GM21367 (cell line): ENCODE measurements around the gene DUS3L.
A peak's percentile ranks its signal among the peaks of the same experiment; 100 is the strongest.

Experiments
- ATAC-seq: cut with Tn5 transposase; IDR thresholded peaks from one replicate; pipeline ENCODE4 v1.9.1; 2021; ENCODE audit not compliant: unreplicated experiment

The DUS3L gene

DNA sequence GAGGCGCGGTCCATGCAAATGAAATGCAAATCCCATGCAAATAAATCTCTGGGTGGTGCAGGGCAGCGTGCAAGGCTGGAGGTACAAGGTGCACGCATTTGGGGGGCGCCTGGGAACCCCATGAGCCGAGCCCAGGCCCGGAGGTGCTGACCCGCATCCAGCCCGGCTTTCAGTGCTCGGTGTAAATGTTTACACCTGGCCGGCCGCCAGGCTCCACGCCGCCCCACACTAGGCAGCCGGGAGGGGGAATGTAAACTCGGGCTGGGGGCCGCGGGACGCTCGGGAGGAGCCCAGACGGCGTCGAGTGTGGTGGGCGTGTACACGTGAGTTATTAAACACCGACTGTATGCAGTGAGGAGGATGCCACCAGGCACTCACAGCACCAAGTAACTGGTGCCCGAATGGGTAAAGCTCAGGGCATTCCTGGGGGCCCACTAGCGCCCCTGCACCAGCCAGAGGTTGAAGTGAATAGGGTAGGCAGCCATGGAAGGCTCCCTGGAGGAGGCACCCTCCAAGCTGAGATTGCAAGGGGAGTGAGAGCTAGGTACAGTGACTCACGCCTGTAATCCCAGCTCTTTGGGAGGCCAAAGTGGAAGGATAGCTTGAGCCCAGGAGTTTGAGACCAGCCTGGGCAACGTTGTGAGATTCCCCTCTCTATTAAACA, 31.4 kb upstream of the DUS3L start:
- ATAC-seq = no peak

GRCh38 chr19:5821521-5822180, 30.7 kb upstream of the DUS3L start:
- no peak for ATAC-seq

DNA sequence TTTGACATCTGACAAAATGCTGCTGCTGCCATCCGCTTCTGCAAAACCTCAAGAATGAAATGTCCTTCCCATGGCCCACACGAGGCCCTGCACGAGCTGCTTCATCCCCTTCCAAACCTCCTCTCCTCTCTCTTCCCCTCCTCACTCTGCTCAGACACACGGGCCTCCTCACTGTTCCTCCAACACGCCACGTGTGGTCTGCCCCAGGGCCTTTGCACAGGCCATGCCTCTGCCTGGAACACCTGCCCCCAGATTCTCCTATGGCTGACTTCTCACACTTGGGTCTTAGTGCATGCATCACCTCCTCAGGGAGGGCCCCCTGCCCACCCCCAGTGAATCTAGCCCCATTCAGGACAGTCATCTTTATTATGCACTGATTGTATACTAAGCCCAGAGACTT, 29.8 kb upstream of the DUS3L start:
- ATAC-seq = no peak

- no peak for ATAC-seq
Observed at GRCh38 chr19:5818594-5818993, 27.6 kb upstream of the DUS3L start.

DNA sequence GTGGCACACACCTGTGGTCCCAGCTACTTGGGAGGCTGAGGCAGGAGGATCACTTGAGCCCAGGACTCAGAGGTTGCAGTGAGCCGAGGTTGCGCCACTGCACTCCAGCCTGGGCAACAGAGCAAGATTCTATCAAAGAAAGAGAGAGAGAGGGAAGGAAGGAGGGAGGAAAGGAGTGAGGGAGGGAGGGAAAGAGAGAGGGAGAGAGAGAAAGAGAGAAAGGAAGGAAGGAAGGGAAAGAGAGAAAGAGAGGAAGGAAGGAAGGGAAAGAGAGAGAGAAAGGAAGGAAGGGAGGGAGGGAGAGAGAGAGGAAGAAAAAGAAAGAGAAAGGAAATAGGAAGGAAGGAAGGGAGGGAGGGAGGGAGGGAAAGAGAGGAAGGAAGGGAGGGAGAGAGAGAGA, 26.3 kb upstream of the DUS3L start:
- no peak for ATAC-seq

DNA sequence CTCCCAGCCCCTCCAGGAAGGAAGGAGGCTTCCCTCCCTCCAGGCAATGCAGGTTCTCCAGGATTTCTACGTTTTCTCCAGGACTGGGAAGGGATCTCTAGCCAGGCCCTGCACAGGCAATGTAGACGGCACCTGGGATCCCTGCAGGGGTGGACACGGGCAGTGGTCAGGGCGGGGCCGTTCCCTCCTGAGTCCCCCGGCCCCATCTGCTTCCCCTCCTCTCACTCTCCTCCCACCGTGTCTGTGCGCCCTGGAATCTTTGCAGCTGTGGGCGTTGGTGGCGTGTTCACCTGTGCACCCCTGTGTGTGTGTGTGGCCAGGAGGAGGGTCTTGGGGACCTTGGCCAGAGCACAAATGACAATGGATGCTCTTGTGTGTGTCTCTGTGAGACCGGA, 23.9 kb upstream of the DUS3L start:
- no peak for ATAC-seq

DNA sequence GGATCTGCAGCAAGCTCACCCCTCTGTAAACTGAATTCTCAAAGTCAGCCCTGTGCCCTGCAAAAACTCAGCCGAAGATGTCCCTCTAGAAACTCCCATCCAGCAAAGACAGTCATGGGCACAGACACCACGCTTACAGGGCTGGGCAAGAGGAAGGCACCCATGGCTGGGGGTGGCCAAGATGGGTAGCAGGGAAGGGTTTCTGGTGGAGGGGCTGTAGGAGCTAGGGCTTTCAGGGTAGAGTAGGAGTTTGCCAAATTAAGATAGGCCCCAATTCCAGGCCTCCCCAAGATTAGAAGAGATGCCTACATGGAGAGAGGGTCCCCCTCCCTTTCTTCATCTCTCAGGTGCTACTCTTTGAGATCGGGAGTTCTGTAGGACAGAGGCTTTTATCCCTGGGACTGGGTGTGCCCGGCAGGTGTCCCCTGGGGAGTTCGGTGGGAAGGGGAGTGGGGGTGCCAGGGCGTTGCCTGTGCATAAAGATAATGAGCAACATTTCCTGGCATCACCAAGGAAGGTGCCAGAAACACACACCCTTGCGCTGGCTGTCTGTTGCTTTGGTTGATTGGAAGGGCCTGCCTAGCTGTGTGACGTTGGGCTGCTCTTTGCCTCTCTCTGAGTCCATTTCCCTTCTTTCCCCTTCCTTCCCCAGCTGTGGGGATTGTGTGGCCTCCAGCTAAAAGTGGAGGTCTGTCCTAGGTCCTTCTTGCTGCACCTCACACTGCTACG, 23.3 kb upstream of the DUS3L start:
- no peak for ATAC-seq

GRCh38 chr19:5811117-5811516, 20.2 kb upstream of the DUS3L start:
- no peak for ATAC-seq

- ATAC-seq = no peak
Observed at GRCh38 chr19:5809469-5809868, 18.5 kb upstream of the DUS3L start.

- no peak for ATAC-seq
Observed at GRCh38 chr19:5809053-5809452, 18.1 kb upstream of the DUS3L start.

GRCh38 chr19:5808120-5808816, 17.3 kb upstream of the DUS3L start:
- ATAC-seq = no peak

- no peak for ATAC-seq
Observed at GRCh38 chr19:5806905-5807304, 15.9 kb upstream of the DUS3L start.

- no peak for ATAC-seq
Observed at GRCh38 chr19:5806133-5806489, 15.1 kb upstream of the DUS3L start.

DNA sequence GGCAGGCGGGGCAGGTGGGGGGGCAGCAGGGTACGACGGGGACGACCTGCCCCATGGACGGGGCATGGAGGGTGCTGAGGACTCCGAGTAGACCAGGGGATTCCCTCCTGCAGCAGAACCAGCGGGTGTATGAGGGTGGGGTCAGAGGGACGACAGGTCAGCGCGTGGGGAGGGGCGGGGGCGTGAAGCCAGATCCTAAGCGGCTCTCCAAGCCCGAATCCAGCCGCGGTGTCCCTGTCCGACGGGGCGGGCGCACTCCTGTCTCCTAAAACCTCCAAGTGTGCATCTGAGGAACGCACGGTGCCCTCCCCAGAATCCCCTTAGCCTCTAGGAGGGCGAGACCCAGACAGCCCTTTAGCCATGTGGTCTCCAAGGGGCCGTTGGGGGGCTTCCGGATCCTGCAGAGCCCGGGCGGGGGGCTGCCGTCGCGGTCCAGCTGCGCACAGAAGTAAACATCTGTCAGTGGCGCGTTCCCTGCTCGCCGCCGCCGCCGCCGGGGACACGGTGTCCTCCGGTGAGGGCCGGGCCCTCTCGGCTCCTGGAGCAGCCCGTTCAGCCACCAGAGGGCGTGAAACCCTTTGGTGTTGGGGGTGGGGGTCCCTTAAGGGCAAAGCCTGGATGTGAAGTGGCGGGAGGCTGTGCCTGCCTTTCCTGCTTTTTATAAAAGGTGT, 14.6 kb upstream of the DUS3L start:
- no peak for ATAC-seq

DNA sequence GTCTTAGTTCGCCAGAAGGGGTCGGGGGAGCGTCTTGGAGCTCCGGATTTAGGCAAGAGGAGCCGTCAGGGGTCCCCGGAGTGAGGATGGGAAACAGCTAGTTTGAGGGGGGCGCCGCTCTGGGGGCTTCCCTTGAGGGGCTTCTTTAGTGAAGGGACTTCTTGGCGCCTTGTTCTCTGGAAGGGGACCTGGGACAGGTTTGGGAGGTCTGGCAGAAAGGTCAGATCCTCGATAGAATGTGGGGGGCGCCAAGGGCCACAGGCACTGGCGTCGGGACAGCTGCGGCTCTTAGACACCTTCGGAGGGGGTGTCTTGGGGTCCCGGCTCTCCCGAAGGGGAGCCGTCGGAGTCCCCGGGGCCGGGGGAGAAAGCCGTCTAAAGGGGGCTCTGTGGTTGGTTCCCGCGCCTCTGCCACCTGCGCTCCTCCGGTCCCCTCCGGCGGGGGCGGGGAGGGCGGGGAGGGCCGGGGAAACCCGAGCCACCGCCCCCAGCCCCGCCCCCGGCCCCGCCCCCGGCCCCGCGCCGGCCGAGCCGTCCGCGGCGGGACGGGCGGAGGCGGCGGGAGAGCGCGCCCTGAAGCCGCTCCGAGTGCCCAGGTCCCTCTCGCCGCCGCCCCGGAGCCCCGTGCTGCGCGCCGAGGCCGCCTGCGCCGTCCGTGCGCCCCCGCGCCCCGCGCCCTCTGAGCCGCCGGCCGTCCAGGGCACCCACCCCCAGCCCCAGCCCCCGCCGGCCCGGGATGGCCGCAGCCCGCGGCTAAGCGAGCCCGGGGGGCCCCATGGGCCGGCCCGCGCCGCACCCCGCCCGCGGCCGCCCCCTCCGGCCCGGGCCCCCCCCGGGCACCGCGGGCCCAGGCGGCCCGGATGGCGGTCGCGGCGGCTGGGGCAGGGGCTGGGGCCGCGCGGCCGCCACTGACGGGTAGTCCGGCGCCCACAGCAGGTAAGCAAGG, 13.8 kb upstream of the DUS3L start, which contains the start of gene NRTN:
Gene NRTN, plus strand, starts transcription at position 552 of the 946 bp plus-strand sequence. CDS start 19,099 bp downstream, outside the sequence.
- no peak for ATAC-seq

GRCh38 chr19:5803752-5804515, 13.0 kb upstream of the DUS3L start:
- ATAC-seq = peak; percentile 46

- ATAC-seq = no peak
Observed at GRCh38 chr19:5803441-5803751, 12.4 kb upstream of the DUS3L start.

GRCh38 chr19:5801796-5802619, 11.0 kb upstream of the DUS3L start:
- no peak for ATAC-seq
